Colon (tissue), 2 donors: ENCODE results near the gene PARP12.
"Not testable (repeated sequence)": the region's sequence is repeated elsewhere in the genome, so short reads cannot be mapped to it uniquely, and the experiment has no call there.

ENCODE experiments used
- FAIRE-seq: peaks from 2 replicates; lab custom pipeline; 2012; peaks lifted over from hg19 to GRCh38; lab: Jason Lieb, UNC
- donor health status: control.
- donor health status: control.

Gene PARP12

GRCh38 chr7:140062528-140063299 lies at the start of gene PARP12:
Gene PARP12 (minus strand): TSS chr7:140062951. CDS start chr7:140062847, 104 bp downstream.
- no peak for FAIRE-seq

- not testable (repeated sequence) for FAIRE-seq
These were observed 46.0 kb upstream of the PARP12 start for GRCh38 chr7:140108777-140109176.

GRCh38 chr7:140096459-140096858 lies 33.7 kb upstream of the PARP12 start:
- FAIRE-seq = no peak

GRCh38 chr7:140093375-140093774 lies 30.6 kb upstream of the PARP12 start:
- FAIRE-seq = no peak

GRCh38 chr7:140085447-140085846 lies 22.7 kb upstream of the PARP12 start:
- no peak for FAIRE-seq

GRCh38 chr7:140084972-140085371 lies 22.2 kb upstream of the PARP12 start:
- no peak for FAIRE-seq

- FAIRE-seq = no peak
These were observed 21.4 kb upstream of the PARP12 start for GRCh38 chr7:140084142-140084655.

GRCh38 chr7:140082770-140083169 lies 20.0 kb upstream of the PARP12 start:
- FAIRE-seq = no peak

GRCh38 chr7:140081774-140082425 lies 19.1 kb upstream of the PARP12 start:
- no peak for FAIRE-seq

- no peak for FAIRE-seq
These were observed 18.2 kb upstream of the PARP12 start for GRCh38 chr7:140080919-140081318.

GRCh38 chr7:140079121-140079536 lies 16.4 kb upstream of the PARP12 start:
- no peak for FAIRE-seq

- FAIRE-seq = no peak
These were observed 15.6 kb upstream of the PARP12 start for GRCh38 chr7:140078392-140078791.

GRCh38 chr7:140074780-140075179 lies 12.0 kb upstream of the PARP12 start:
- no peak for FAIRE-seq

- no peak for FAIRE-seq
These were observed 7.8 kb upstream of the PARP12 start for GRCh38 chr7:140070546-140070945.

GRCh38 chr7:140069298-140069949 lies 6.7 kb upstream of the PARP12 start:
- no peak for FAIRE-seq

- no peak for FAIRE-seq
These were observed 5.3 kb upstream of the PARP12 start for GRCh38 chr7:140068033-140068432.

- no peak for FAIRE-seq
These were observed 4.3 kb upstream of the PARP12 start for GRCh38 chr7:140067052-140067451.

GRCh38 chr7:140062118-140062527 lies 628 bp downstream of the PARP12 start:
- FAIRE-seq = no peak

- FAIRE-seq = no peak
These were observed 1.2 kb downstream of the PARP12 start for GRCh38 chr7:140061607-140061930.

GRCh38 chr7:140060788-140061606 lies 1.8 kb downstream of the PARP12 start:
- no peak for FAIRE-seq

- FAIRE-seq = no peak
These were observed 2.5 kb downstream of the PARP12 start for GRCh38 chr7:140060243-140060630.
